GM12878 (cell line): ENCODE results near the gene LRRC26.

ENCODE experiments used
- HCFC1 ChIP-seq: fragments of 150-350 bp; IDR thresholded peaks from 2 replicates; pipeline ENCODE4 v1.6.1; 2014; ENCODE audit warnings: low read length
- IKZF1 ChIP-seq: fragments of 450-650 bp; conservative IDR thresholded peaks from 2 replicates; pipeline ENCODE4 v1.6.1; 2017; ENCODE audit warnings: antibody characterized with exemption, mild to moderate bottlenecking

DNA sequence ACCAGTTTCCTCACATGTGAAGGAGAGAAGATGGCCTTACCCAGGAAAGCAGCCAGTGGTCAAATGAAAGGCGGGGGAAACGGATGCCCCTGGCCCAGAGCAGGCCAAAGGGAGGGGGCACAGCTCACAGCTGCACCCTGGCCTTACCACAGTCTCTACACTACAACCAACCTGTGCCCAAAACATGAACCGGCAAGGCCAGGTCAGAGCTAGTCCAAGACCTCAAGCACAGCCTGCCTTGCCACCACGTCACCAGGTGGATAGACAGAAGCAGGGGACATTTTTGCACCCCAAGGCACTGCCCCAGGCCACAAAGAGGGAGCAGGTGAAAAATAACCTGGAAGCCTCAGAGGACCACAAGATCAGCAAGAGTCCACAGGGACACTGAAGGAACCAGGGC is 26.4 kb downstream of the LRRC26 start:
- TF ChIP-seq HCFC1 (no peak), IKZF1 (no peak)
